Measurements from ENCODE around the gene FLII. TPM values are rescaled to one million over a fixed set of nuclear protein-coding genes. Genes with fewer than 3 reads are reported as not detected.

The FLII gene
- total RNA-seq, 4 donors from 2014 or later, result 311 to 538 (median 419) TPM

GRCh38 chr17:18281788-18282187 is 23.2 kb upstream of the FLII start:
- no peak overlapping the region for H3K4me3 ChIP-seq
- no peak overlapping the region for H3K27ac ChIP-seq
- TF ChIP-seq POLR2A (IDR thresholded peaks at IDR 0.05) (no peak), CTCF (IDR thresholded peaks at IDR 0.05) (no peak)
- no peak for DNase-seq
- no peaks in the 10 kb centered on the region for H3K4me1 ChIP-seq
- peaks cover 0 to 94% (median 0%) of the 10 kb centered on the region in 3 donors for H3K36me3 ChIP-seq
- H3K27me3 ChIP-seq, result no peaks in the 10 kb centered on the region
- H3K9me3 ChIP-seq, result no peaks in the 10 kb centered on the region

- H3K27ac ChIP-seq, result no peak overlapping the region
- peaks cover 0 to 95% (median 0%) of the 10 kb centered on the region in 3 donors for H3K36me3 ChIP-seq
- no peaks in the 10 kb centered on the region for H3K4me1 ChIP-seq
- H3K4me3 ChIP-seq, result no peak overlapping the region
- no peak for DNase-seq
- H3K27me3 ChIP-seq, result no peaks in the 10 kb centered on the region
- TF ChIP-seq CTCF (IDR thresholded peaks at IDR 0.05) (no peak), POLR2A (IDR thresholded peaks at IDR 0.05) (no peak)
- H3K9me3 ChIP-seq, result no peaks in the 10 kb centered on the region
These were observed 22.3 kb upstream of the FLII start for GRCh38 chr17:18280766-18281371.

GRCh38 chr17:18280249-18280648 is 21.7 kb upstream of the FLII start:
- no peaks in the 10 kb centered on the region for H3K27me3 ChIP-seq
- H3K4me3 ChIP-seq, result no peak overlapping the region
- H3K36me3 ChIP-seq, result peaks cover 0 to 92% (median 0%) of the 10 kb centered on the region in 3 donors
- TF ChIP-seq POLR2A (IDR thresholded peaks at IDR 0.05) (no peak), CTCF (IDR thresholded peaks at IDR 0.05) (no peak)
- H3K4me1 ChIP-seq, result no peaks in the 10 kb centered on the region
- H3K27ac ChIP-seq, result no peak overlapping the region
- DNase-seq, result no peak
- H3K9me3 ChIP-seq, result no peaks in the 10 kb centered on the region

- peaks cover 0 to 89% (median 0%) of the 10 kb centered on the region in 3 donors for H3K36me3 ChIP-seq
- no peak for DNase-seq
- no peaks in the 10 kb centered on the region for H3K4me1 ChIP-seq
- no peaks in the 10 kb centered on the region for H3K9me3 ChIP-seq
- TF ChIP-seq CTCF (IDR thresholded peaks at IDR 0.05), result no peak
- no peak for TF ChIP-seq POLR2A (IDR thresholded peaks at IDR 0.05)
- no peak overlapping the region for H3K27ac ChIP-seq
- no peak overlapping the region for H3K4me3 ChIP-seq
- no peaks in the 10 kb centered on the region for H3K27me3 ChIP-seq
These were observed 20.3 kb upstream of the FLII start for GRCh38 chr17:18278867-18279266.

GRCh38 chr17:18277076-18277475 is 18.5 kb upstream of the FLII start:
- no peak for TF ChIP-seq POLR2A (IDR thresholded peaks at IDR 0.05)
- Histone ChIP-seq H3K4me3 (no peak overlapping the region), H3K27ac (no peak overlapping the region), H3K27me3 (no peaks in the 10 kb centered on the region), H3K9me3 (no peaks in the 10 kb centered on the region), H3K4me1 (no peaks in the 10 kb centered on the region), H3K36me3 (peaks cover 0 to 76% (median 0%) of the 10 kb centered on the region in 3 donors)
- no peak for DNase-seq

- Histone ChIP-seq H3K4me1 (no peaks in the 10 kb centered on the region), H3K9me3 (no peaks in the 10 kb centered on the region), H3K4me3 (no peak overlapping the region), H3K36me3 (peaks cover 0 to 15% (median 0%) of the 10 kb centered on the region in 3 donors), H3K27me3 (no peaks in the 10 kb centered on the region), H3K27ac (no peak overlapping the region)
- DNase-seq, result no peak
- no peak for TF ChIP-seq CTCF (IDR thresholded peaks at IDR 0.05)
- TF ChIP-seq POLR2A (IDR thresholded peaks at IDR 0.05), result no peak
These were observed 11.8 kb upstream of the FLII start for GRCh38 chr17:18270046-18270931.
